ENCODE results near the gene MYRFL. TPM values are rescaled to one million over a fixed set of nuclear protein-coding genes. Genes with fewer than 3 reads are reported as not detected.

Gene MYRFL
- total RNA-seq, 3 donors from 2014 or later (not counting 1 experiment from before 2014, with no cell fraction given): not detected

DNA sequence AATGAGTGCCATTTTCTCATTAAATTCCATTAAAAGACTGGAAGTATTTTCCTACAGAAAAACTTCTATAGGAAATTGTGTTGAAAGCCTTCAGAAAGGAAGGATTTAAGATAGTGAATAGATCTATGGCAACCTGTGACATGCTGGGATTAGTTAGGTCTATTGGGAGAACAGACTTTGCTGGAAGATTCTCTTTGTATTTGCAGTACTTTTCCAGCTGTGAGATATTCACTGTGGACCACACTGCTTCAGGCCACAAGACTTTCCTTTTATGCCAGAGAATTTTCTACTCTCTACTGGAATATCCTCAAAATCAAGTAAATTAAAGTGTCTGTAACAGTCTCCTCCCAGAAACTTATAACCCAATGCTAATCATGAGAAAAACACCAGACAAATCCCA is 136.2 kb downstream of the MYRFL start:
- Mint-ChIP-seq H3K9me3 (no peaks in the 10 kb centered on the region), H3K36me3 (no peaks in the 10 kb centered on the region), H3K4me3 (no peak overlapping the region), H3K27ac (no peak overlapping the region), H3K27me3 (ENCODE audit: low read depth in 2 of 2) (peaks cover 10 to 12% of the 10 kb centered on the region in 2 donors), H3K4me1 (peaks cover 0 to 5% of the 10 kb centered on the region in 2 donors)
- ATAC-seq (no peak), DNase-seq (no peak)
- TF ChIP-seq, protein P1, sequence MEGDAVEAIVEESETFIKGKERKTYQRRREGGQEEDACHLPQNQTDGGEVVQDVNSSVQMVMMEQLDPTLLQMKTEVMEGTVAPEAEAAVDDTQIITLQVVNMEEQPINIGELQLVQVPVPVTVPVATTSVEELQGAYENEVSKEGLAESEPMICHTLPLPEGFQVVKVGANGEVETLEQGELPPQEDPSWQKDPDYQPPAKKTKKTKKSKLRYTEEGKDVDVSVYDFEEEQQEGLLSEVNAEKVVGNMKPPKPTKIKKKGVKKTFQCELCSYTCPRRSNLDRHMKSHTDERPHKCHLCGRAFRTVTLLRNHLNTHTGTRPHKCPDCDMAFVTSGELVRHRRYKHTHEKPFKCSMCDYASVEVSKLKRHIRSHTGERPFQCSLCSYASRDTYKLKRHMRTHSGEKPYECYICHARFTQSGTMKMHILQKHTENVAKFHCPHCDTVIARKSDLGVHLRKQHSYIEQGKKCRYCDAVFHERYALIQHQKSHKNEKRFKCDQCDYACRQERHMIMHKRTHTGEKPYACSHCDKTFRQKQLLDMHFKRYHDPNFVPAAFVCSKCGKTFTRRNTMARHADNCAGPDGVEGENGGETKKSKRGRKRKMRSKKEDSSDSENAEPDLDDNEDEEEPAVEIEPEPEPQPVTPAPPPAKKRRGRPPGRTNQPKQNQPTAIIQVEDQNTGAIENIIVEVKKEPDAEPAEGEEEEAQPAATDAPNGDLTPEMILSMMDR (IDR thresholded peaks at IDR 0.05): no peak
- intact Hi-C loops (cut with micrococcal nuclease): no loop called here
- Histone ChIP-seq H3K9me3 (ENCODE audit: control insufficient read depth, insufficient read depth, low read length) (no peaks in the 10 kb centered on the region), H3K27me3 (ENCODE audit: control insufficient read depth, insufficient read depth, low read length) (no peaks in the 10 kb centered on the region), H3K4me3 (ENCODE audit: low read length) (no peak overlapping the region), H3K36me3 (ENCODE audit: control insufficient read depth, insufficient read depth, low read length) (no peaks in the 10 kb centered on the region), H3K27ac (ENCODE audit: low read length) (no peak overlapping the region), H3K4me1 (ENCODE audit: control insufficient read depth, insufficient read depth, low read length) (no peaks in the 10 kb centered on the region)

DNA sequence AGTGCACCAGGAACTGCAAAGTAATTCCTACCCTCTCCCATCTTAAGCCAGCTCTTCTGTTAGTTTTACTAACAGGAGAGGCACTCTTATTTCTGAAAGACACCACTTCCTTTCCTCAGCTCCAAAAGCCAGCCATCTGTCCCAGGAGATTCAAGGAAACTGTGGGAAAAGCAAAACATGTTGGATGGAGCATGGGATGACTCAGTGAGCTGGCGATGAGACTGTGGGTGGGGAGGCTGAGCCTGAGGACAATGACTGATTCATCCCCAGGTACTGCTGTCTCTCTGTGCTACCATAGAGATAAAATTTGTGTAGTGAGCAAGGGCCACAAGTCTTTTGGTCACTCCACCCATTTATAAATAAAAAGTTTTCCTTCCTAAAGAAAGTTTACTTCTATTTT is 141.4 kb downstream of the MYRFL start:
- Histone ChIP-seq H3K4me3 (ENCODE audit: low read length) (no peak overlapping the region), H3K9me3 (ENCODE audit: control insufficient read depth, insufficient read depth, low read length) (no peaks in the 10 kb centered on the region), H3K27me3 (ENCODE audit: control insufficient read depth, insufficient read depth, low read length) (no peaks in the 10 kb centered on the region), H3K27ac (ENCODE audit: low read length) (no peak overlapping the region), H3K4me1 (ENCODE audit: control insufficient read depth, insufficient read depth, low read length) (no peaks in the 10 kb centered on the region), H3K36me3 (ENCODE audit: control insufficient read depth, insufficient read depth, low read length) (no peaks in the 10 kb centered on the region)
- H3K27ac Mint-ChIP-seq: peak overlapping the region in 1 of 2 donors; percentile 10
- H3K4me3 Mint-ChIP-seq: no peak overlapping the region
- TF ChIP-seq, protein P1 (IDR thresholded peaks at IDR 0.05): no peak
- H3K27me3 Mint-ChIP-seq (ENCODE audit: low read depth in 2 of 2): no peaks in the 10 kb centered on the region
- H3K4me1 Mint-ChIP-seq: peaks cover 0 to 5% of the 10 kb centered on the region in 2 donors
- intact Hi-C loops (cut with micrococcal nuclease): no loop called here
- WGBS (ENCODE audit: insufficient coverage): 92% methylated on average over 1 of the region's 1 CpG
- H3K36me3 Mint-ChIP-seq: no peaks in the 10 kb centered on the region
- DNase-seq (no peak), ATAC-seq (no peak)
- no peaks in the 10 kb centered on the region for H3K9me3 Mint-ChIP-seq

DNA sequence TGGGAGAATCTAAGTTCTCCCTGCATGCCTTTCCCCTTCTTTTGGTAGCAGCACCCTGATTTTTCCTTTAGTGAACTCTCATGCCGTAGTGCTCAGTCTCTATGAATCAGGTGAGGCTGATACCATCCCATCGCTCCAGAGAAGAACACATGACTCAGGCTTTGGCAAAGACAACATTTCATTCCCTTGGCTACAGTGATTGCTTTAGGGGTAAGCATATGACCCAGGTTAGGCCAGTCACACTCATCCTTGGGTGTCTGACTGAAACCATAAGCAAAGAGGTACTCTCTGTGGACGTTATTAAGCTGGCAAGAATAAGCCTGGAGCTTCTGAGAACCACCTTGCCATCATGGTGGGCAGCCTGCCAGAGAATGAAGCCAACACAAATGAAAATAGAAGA is 141.8 kb downstream of the MYRFL start:
- ATAC-seq: no peak
- 78% methylated on average over 3 of the region's 3 CpGs for WGBS (ENCODE audit: insufficient coverage)
- H3K27ac Mint-ChIP-seq: no peak overlapping the region

DNA sequence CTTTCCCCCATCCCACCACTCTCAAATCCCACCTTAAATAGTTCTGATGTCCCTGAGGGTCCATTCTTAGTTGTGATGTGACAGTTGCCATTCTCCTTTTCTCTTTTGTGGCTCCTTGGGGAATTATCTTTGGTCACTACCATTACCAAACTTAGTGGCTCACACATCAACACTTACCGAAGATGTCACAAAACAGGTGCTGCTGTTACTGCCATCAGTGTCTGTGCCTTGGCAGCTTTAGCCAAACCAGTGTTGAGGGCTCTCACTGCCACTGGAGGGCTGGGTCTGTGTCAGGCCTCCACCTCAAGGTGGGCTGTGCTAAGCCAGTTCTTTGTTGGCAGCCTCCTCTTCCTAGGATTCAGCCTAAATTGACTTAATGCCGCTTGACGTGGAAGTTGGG is 144.0 kb downstream of the MYRFL start:
- Histone ChIP-seq H3K27me3 (ENCODE audit: control insufficient read depth, insufficient read depth, low read length) (no peaks in the 10 kb centered on the region), H3K36me3 (ENCODE audit: control insufficient read depth, insufficient read depth, low read length) (no peaks in the 10 kb centered on the region), H3K9me3 (ENCODE audit: control insufficient read depth, insufficient read depth, low read length) (no peaks in the 10 kb centered on the region), H3K4me3 (ENCODE audit: low read length) (no peak overlapping the region), H3K27ac (ENCODE audit: low read length) (no peak overlapping the region), H3K4me1 (ENCODE audit: control insufficient read depth, insufficient read depth, low read length) (no peaks in the 10 kb centered on the region)
- intact Hi-C loops (cut with micrococcal nuclease): no loop called here
- TF ChIP-seq, protein P1 (IDR thresholded peaks at IDR 0.05): no peak
- Mint-ChIP-seq H3K36me3 (no peaks in the 10 kb centered on the region), H3K4me3 (no peak overlapping the region), H3K9me3 (no peaks in the 10 kb centered on the region), H3K27ac (no peak overlapping the region), H3K4me1 (peaks cover 0 to 5% of the 10 kb centered on the region in 2 donors), H3K27me3 (ENCODE audit: low read depth in 2 of 2) (no peaks in the 10 kb centered on the region)
- ATAC-seq (no peak), DNase-seq (no peak)
- WGBS (ENCODE audit: insufficient coverage): 90% methylated on average over 3 of the region's 3 CpGs

More for the DNA sequence above, 141.8 kb downstream of the MYRFL start:
- no peak for DNase-seq
- Mint-ChIP-seq H3K36me3 (no peaks in the 10 kb centered on the region), H3K4me3 (no peak overlapping the region), H3K4me1 (peaks cover 0 to 5% of the 10 kb centered on the region in 2 donors), H3K9me3 (no peaks in the 10 kb centered on the region), H3K27me3 (ENCODE audit: low read depth in 2 of 2) (no peaks in the 10 kb centered on the region)
- intact Hi-C loops (cut with micrococcal nuclease): no loop called here
- Histone ChIP-seq H3K27me3 (ENCODE audit: control insufficient read depth, insufficient read depth, low read length) (no peaks in the 10 kb centered on the region), H3K36me3 (ENCODE audit: control insufficient read depth, insufficient read depth, low read length) (no peaks in the 10 kb centered on the region), H3K27ac (ENCODE audit: low read length) (no peak overlapping the region), H3K9me3 (ENCODE audit: control insufficient read depth, insufficient read depth, low read length) (no peaks in the 10 kb centered on the region), H3K4me1 (ENCODE audit: control insufficient read depth, insufficient read depth, low read length) (no peaks in the 10 kb centered on the region), H3K4me3 (ENCODE audit: low read length) (no peak overlapping the region)
- TF ChIP-seq, protein P1 (IDR thresholded peaks at IDR 0.05): no peak

Data from natural killer cell (primary cell).